HS-27A (cell line): ENCODE measurements around the gene GATAD2A.
"Not testable (repeated sequence)": the region's sequence is repeated elsewhere in the genome, so short reads cannot be mapped to it uniquely, and the experiment has no call there.

Source experiments
- DNase-seq: peaks from one replicate; pipeline ENCODE4 v3.0.0-alpha.2; 2012; ENCODE audit warnings: low read depth, missing footprints

The GATAD2A gene

DNA sequence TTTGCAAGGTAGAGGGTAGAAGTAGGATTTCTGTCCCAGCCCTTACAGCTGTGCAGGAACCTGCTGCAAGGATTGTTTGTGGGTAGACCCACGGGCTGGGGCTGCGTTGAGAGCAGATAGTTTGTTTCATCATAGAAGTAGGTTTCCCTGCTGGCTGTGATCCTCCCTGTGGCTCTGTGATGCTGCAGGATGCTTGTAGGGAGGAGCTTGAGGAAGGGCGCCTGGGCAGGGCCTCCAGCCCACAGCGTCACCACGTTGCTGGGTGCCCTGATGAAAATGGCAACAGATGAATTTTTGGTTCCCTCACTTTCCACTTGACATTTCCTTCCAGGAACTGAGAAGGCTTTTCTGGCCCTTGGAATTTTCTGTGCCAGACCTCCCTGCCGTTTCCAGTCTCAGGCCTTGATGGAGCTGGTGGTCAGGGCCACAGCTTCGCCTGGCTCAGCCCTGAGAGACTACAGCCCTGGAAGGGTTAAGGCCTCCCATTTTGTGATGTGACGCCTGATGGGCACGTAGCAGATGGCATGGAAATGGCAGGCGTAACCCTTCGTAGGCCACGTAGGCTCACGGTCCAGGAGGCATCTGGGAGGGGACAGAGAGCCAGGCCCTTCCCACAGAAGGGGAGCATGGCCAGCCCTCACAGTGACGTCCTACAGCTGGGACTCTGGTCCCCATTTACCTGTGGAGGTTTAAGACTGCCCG is 42.2 kb downstream of the GATAD2A start:
- no peak for DNase-seq

GRCh38 chr19:19448238-19448544 is 42.7 kb downstream of the GATAD2A start:
- no peak for DNase-seq

DNA sequence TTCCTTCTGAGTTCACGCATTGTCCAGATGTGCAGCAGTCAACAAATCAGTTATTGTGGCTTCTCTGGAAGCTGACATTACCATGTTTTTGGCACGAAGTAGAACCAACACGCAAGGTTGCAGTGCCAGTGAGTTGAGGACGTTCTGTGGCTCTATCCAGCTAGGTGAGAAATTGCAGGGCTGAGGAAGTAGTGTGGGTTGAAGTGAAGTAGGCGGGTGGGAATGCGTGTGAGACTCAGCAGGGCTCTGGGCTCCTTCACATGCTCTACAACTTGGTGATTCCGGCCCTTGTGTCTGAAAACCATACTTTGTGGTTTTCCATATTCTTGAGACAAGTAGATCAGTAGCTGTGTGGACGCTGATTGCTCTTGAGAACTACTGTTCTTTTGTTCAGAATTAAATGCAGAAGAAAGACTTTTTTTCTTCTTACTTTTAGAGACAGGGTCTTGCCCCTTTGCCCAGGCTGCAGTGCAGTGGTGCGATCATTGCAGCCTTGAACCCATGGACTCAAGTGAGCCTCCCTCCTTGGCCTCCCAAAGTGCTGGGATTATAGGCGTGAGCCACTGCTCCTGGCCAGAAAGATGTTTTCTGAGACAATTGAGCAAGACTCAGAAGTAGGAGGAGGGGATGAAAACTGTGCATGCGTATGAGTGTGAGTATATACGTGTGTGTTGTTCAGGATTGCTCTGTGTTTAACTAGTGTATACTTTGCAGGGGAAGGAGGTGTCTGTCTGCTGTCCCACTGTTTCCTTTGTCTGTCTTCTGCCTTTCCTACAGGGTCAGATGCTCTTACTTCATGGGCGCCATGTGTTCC is 46.2 kb downstream of the GATAD2A start:
- no peak for DNase-seq

DNA sequence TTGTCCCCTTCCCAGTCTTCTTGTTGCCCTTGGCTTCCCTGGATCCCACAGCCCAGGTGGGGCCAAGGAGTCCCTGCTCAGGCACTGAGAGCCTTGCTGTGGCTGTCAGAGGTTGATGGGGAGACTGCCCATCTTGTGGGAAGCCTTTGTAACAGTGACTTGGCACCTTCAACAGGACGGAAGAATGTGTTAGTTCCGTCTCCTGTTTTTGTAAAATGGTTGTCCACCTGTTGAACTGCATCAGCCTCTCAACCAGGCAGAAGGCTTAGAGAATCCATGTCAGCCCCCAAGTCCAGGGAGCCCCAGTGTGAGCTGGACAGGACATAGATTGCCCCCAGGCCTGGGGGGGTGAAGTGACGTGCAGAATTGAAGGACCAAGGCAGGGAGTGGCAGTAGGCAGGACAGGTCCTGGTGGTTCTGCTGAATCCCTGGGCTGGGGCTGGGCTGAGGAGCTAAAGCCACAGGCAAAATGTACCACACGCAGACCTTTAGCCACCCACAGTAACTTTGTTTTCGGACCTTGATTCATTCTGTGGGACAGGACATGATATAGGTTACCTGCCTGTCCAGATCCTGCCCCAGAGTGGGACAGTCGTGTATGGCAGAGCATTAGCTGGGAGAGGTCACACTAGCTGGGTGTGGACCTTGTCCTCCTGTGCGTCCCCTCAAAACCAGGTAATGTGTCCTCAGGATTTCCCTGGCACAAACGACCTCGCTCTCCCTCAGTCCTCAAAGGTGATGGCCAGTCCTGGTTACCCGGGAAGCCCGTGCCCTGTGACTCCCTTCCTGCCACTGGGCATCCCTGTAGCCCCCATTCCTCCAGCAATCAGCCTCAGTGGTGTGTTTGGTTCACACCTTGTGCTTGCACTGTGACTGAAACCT is 47.0 kb downstream of the GATAD2A start:
- no peak for DNase-seq

DNA sequence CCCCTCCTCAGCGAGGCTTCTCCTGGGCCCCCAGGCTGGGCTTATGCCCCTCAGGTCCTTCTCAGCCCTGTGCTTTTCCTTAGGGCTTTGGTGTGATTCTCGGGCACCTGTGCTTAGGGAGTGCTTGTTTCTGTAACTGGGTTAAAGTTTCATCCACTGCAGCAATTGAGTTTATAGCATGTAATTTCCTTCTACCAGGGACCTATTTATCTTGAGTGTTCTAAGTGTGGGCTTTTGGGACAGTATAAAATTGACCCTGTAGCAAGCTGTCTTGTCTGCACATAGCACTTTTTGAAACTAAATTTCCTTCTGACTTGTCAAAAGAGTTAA is 47.6 kb downstream of the GATAD2A start:
- DNase-seq, result no peak

DNA sequence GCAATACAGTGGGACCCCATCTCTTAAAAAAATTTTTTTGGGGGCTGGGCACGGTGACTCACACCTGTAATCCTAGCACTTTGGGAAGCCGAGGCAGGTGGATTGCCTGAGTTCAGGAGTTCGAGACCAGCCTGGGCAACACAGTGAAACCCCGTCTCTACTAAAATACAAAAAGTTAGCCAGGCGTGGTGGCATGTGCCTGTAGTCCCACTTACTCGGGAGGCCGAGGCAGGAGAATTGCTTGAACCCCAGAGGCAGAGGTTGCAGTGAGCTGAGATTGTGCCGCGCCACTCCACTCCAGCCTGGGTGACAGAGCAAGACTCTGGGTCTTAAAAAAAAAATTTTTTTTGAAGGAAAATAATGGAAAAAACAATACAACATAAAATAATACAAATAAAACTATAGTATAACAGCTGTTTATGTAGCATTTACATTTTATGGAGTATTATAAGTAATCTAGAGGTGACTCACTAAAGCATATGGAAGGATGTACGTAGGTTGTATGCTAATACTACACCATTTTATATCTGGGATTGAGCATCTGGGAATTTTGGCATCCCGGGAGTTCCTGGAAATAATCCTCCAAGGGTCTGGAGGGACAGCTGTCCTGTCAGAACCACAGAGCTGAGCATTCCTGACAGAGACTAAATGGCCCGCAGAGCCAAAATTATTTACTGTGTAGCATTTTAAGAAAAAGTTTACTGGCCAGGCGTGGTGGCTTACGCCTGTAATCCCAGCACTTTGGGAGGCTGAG is 49.9 kb downstream of the GATAD2A start:
- not testable (repeated sequence) for DNase-seq

DNA sequence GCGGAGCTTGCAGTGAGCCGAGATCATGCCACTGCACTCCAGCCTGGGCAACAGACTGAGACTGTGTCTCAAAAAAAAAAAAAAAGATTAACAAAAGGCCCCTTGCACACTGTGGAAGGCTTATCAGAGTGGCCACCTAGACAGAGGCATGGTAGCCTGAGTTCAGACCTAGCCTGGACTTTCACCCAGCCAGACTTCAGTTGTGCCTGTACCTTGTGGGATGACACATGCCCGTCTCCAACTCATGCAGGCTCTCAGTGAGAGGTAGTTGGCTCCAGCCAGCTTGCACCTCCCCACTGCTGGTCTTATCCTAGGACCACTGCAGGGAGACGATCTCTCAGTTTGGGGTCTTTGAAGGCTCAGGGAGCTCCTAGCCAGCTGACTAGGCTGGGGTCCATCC is 52.2 kb downstream of the GATAD2A start:
- DNase-seq, result no peak

GRCh38 chr19:19458110-19458816 is 52.8 kb downstream of the GATAD2A start:
- no peak for DNase-seq

DNA sequence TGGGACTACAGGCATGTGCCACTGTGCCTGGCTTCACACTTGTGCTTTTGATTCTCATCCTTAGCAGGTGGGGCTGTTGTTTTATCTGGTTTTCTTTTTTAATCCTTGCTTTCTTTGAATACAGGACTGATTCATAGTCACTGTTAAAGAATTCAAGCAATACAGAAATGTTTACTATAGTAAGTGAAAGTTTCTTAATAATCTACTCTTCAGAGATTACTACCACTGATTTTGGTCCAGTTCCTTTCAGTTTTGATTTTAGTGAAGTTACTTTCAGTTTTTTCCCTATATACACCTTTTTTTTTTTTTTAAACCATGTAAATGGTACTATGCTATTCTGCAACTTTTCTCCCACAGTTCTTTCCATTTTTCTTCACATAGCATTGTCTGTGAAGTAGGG is 53.6 kb downstream of the GATAD2A start:
- DNase-seq, result no peak

- peak; percentile 4 for DNase-seq
These were observed 54.3 kb downstream of the GATAD2A start for GRCh38 chr19:19459707-19460251.

- DNase-seq, result no peak
These were observed 54.8 kb downstream of the GATAD2A start for GRCh38 chr19:19460258-19460731.

DNA sequence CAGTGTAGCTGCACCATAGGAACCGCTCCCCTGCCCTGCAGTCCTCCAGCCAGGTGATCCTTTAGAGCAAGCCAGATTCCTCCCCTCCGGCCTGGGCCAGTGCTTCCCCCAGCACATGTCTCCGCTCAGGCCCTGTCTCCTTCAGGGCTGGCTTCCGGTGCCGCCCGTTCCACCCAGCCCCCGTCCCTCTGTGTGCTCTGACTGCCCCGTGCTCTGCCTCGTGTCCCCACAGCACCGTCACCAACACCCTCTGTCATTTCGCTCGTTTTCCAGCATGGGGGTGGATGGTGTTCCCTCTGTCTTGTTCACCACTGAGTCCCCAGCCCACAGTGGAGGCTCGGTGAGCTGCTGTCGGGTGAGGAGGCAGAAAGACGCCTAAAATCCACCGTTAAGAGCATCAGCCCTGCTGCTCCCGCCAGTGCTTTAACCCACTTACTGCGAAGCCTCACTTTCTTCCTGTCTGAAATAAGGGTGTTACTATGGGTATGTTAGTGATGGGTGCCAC is 55.3 kb downstream of the GATAD2A start:
- no peak for DNase-seq

GRCh38 chr19:19461306-19461670 is 55.8 kb downstream of the GATAD2A start:
- no peak for DNase-seq

- DNase-seq, result no peak
These were observed 56.5 kb downstream of the GATAD2A start for GRCh38 chr19:19461671-19462622.

DNA sequence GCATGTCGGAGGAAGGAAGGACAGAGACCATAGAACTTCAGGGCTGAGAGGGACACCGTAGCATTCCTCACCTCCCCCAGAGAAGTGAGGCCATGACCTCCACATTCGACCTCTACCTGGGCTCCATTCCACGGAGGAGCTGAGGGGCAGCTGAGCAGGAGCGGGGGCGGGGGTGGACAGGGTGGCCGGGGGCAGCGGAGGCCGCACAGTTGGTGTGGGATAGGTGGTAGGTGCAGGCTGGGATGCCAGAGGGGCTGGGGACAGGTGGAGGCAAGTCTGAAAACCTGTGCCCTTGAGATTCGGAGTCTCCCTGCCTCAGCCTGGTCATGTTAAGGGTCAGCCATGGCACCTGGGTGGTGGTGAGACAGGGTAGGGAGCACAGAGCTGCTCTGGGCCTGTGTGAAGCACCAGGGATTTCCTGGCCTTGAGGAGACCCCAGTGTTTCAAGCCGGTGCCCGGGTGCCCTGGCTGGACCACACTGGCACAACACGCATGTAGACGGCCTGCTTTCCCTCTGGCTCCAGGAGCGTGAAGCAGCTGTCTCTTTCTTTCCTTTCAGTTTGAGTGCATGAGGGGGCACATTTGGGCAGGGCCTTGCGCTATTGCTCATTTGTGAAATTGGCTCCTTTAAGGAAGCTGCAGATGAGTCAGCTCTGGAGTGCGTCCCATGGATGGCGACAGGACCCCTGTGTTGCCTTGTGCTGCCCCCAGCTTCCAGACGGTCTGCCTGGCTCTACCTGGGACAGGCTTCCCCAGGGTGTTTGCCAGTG is 58.1 kb downstream of the GATAD2A start:
- DNase-seq, result no peak

GRCh38 chr19:19464339-19465098 is 59.0 kb downstream of the GATAD2A start:
- no peak for DNase-seq

GRCh38 chr19:19465436-19466070 is 60.1 kb downstream of the GATAD2A start:
- DNase-seq, result no peak

- no peak for DNase-seq
These were observed 60.7 kb downstream of the GATAD2A start for GRCh38 chr19:19466201-19466600.
